H1 (cell line): ENCODE data around the gene MAN1C1. TPM values are rescaled to one million over a fixed set of nuclear protein-coding genes. Genes with fewer than 3 reads are reported as not detected.

Experiments used
- CTCF ChIA-PET: fragments of 300-600 bp; sonication (Branson Sonifier 250); formaldehyde crosslinking; loops from one replicate; lab custom pipeline; 2021; ENCODE audit not compliant: partially characterized antibody; lab: Charles Lee
- POLR2A ChIA-PET: fragments of 300-600 bp; sonication (Branson Sonifier 250); formaldehyde crosslinking; loops from one replicate; lab custom pipeline; 2021; ENCODE audit warnings: inconsistent platforms; ENCODE audit not compliant: partially characterized antibody; lab: Charles Lee
- DNase-seq, 2 experiments: peaks; one replicate each; pipeline versions ENCODE4 v3.0.0 to v3.0.0-alpha.2; 2010 to 2022; ENCODE audit warnings: low spot score in 2 of 2, low read depth in 1 of 2, mixed read lengths in 1 of 2
- FAIRE-seq: peaks from 2 replicates; lab custom pipeline; 2011; peaks lifted over from hg19 to GRCh38; lab: Jason Lieb, UNC
- H2AFZ ChIP-seq: 2 replicates; pipeline ENCODE4 v1.8.1; 2012; ENCODE audit warnings: low read length, inconsistent platforms
- H2AK5ac ChIP-seq: 2 replicates; pipeline ENCODE4 v1.6.1; 2013; ENCODE audit warnings: low read depth, low read length
- H2BK120ac ChIP-seq: replicated peaks from 2 replicates; pipeline ENCODE3; 2013; ENCODE audit warnings: low read depth, low read length, inconsistent platforms
- H2BK12ac ChIP-seq: 2 replicates; pipeline ENCODE4 v1.6.1; 2013; ENCODE audit warnings: low read depth, low read length
- H2BK15ac ChIP-seq: 2 replicates; pipeline ENCODE4 v1.6.1; 2013; ENCODE audit warnings: low read length
- H2BK20ac ChIP-seq: 2 replicates; pipeline ENCODE4 v1.6.1; 2013; ENCODE audit warnings: low read length
- H2BK5ac ChIP-seq: 2 replicates; pipeline ENCODE4 v1.6.1; 2013; ENCODE audit warnings: low read depth, low read length
- H3K14ac ChIP-seq: 2 replicates; pipeline ENCODE4 v1.6.1; 2013; ENCODE audit warnings: inconsistent platforms; ENCODE audit not compliant: insufficient read length
- H3K18ac ChIP-seq: 2 replicates; pipeline ENCODE4 v1.6.1; 2013; ENCODE audit warnings: low read length; ENCODE audit errors: extremely low read depth
- H3K23ac ChIP-seq: 2 replicates; pipeline ENCODE4 v1.6.1; 2013; ENCODE audit warnings: inconsistent platforms; ENCODE audit not compliant: insufficient read length
- H3K23me2 ChIP-seq: 2 replicates; pipeline ENCODE4 v1.6.1; 2013; ENCODE audit warnings: low read depth, low read length
- H3K27ac ChIP-seq: 2 replicates; pipeline ENCODE4 v1.6.1; 2011; ENCODE audit warnings: low read depth, low read length, inconsistent platforms
- H3K27me3 ChIP-seq, 4 experiments: replicated peaks in 1 of 4; 1 replicate in 1 of 4; 2 replicates in 3 of 4; pipeline versions ENCODE4 v1.6.1 to v1.8.1; 2011 to 2013; ENCODE audit warnings: low read length in 3 of 4, mild to moderate bottlenecking in 3 of 4, inconsistent platforms in 2 of 4, mixed read lengths in 2 of 4, moderate library complexity in 1 of 4; ENCODE audit not compliant: control insufficient read depth in 3 of 4, insufficient read depth in 3 of 4; ENCODE audit errors: extremely low read depth in 1 of 4
- H3K36me3 ChIP-seq, 4 experiments: 2 replicates each; pipeline versions ENCODE4 v1.6.1 to v1.8.1; 2011 to 2013; ENCODE audit warnings: mild to moderate bottlenecking in 4 of 4, low read length in 3 of 4, moderate library complexity in 2 of 4, control low read depth in 1 of 4, inconsistent platforms in 1 of 4; ENCODE audit not compliant: insufficient read depth in 4 of 4, control insufficient read depth in 2 of 4
- H3K4ac ChIP-seq: replicated peaks from 2 replicates; pipeline ENCODE3; 2013; ENCODE audit warnings: low read length, low read depth, mixed read lengths, inconsistent platforms; ENCODE audit not compliant: insufficient read length
- H3K4me1 ChIP-seq, 4 experiments: replicated peaks in 1 of 4; 1 replicate in 1 of 4; 2 replicates in 3 of 4; pipeline versions ENCODE4 v1.6.1 to v1.8.1; 2011 to 2013; ENCODE audit warnings: low read length in 3 of 4, inconsistent platforms in 2 of 4, mixed read lengths in 1 of 4; ENCODE audit not compliant: insufficient read depth in 4 of 4, control insufficient read depth in 3 of 4
- H3K4me2 ChIP-seq, 2 experiments: 2 replicates each; pipeline versions ENCODE4 v1.6.1 to v1.8.1; 2011 to 2013; ENCODE audit warnings: low read depth in 2 of 2, low read length in 2 of 2, control low read depth in 1 of 2, inconsistent platforms in 1 of 2, mild to moderate bottlenecking in 1 of 2; ENCODE audit not compliant: insufficient read depth in 1 of 2
- H3K4me3 ChIP-seq, 4 experiments: fragments of 200-600, 300-600 bp in 1 of 4; sonication (generic), shearing (Covaris generic), sonication (Bioruptor Twin) in 1 of 4; 2 replicates each; pipeline versions ENCODE4 v1.5.1 to v1.8.1; 2011 to 2016; ENCODE audit warnings: low read length in 4 of 4, low read depth in 3 of 4, control low read depth in 2 of 4, inconsistent platforms in 2 of 4, mild to moderate bottlenecking in 2 of 4, mixed read lengths in 1 of 4, moderate library complexity in 1 of 4; ENCODE audit not compliant: insufficient read depth in 2 of 4; ENCODE audit errors: extremely low read depth in 1 of 4
- H3K56ac ChIP-seq: replicated peaks from 2 replicates; pipeline ENCODE3; 2013; ENCODE audit warnings: low read depth, mild to moderate bottlenecking, mixed read lengths, low read length, inconsistent platforms; ENCODE audit not compliant: insufficient read length
- H3K79me1 ChIP-seq: 2 replicates; pipeline ENCODE4 v1.6.1; 2013; ENCODE audit warnings: low read depth, low read length, control low read depth
- H3K79me2 ChIP-seq, 2 experiments: 2 replicates each; pipeline versions ENCODE4 v1.6.1 to v1.8.1; 2012 to 2013; ENCODE audit warnings: low read length in 2 of 2, mild to moderate bottlenecking in 2 of 2, inconsistent platforms in 1 of 2; ENCODE audit not compliant: insufficient read depth in 2 of 2, control insufficient read depth in 1 of 2
- H3K9ac ChIP-seq, 4 experiments: replicated peaks in 1 of 4; 1 replicate in 1 of 4; 2 replicates in 3 of 4; pipeline versions ENCODE4 v1.6.1 to v1.8.1; 2011 to 2013; ENCODE audit warnings: low read depth in 3 of 4, low read length in 3 of 4, control low read depth in 2 of 4, mild to moderate bottlenecking in 2 of 4, moderate library complexity in 2 of 4, inconsistent platforms in 1 of 4; ENCODE audit errors: extremely low read depth in 1 of 4
- H3K9me3 ChIP-seq, 2 experiments: 2 replicates each; pipeline versions ENCODE4 v1.6.1 to v1.8.1; 2012 to 2013; ENCODE audit warnings: mild to moderate bottlenecking in 2 of 2, moderate library complexity in 2 of 2, control low read depth in 1 of 2, inconsistent platforms in 1 of 2, low read depth in 1 of 2, low read length in 1 of 2, mixed read lengths in 1 of 2; ENCODE audit not compliant: insufficient read depth in 2 of 2
- H4K20me1 ChIP-seq, 2 experiments: replicated peaks in 1 of 2; 2 replicates each; pipeline versions ENCODE3 to v1.8.1; 2011 to 2013; ENCODE audit warnings: inconsistent platforms in 2 of 2, low read length in 2 of 2, mild to moderate bottlenecking in 1 of 2; ENCODE audit not compliant: insufficient read depth in 2 of 2, control insufficient read depth in 1 of 2
- H4K5ac ChIP-seq: 2 replicates; pipeline ENCODE4 v1.6.1; 2013; ENCODE audit warnings: low read length, low read depth, mixed read lengths, inconsistent platforms; ENCODE audit not compliant: insufficient read length
- H4K8ac ChIP-seq: 2 replicates; pipeline ENCODE4 v1.8.0; 2013; ENCODE audit warnings: mild to moderate bottlenecking, moderate library complexity, low read length, inconsistent platforms; ENCODE audit not compliant: insufficient read depth; ENCODE audit errors: extremely low read depth
- H4K91ac ChIP-seq: replicated peaks from 2 replicates; pipeline ENCODE3; 2013; ENCODE audit warnings: low read length, mixed read lengths, inconsistent platforms; ENCODE audit not compliant: insufficient read length
- BACH1 ChIP-seq: IDR thresholded peaks from 2 replicates; pipeline ENCODE4 v1.6.1; 2012; ENCODE audit warnings: low read length, improper control_type of control experiment
- CBX8 ChIP-seq: fragments of 300-800, 300-1000 bp; sonication (generic); IDR thresholded peaks from 2 replicates; pipeline ENCODE4 v1.7.1; 2016; ENCODE audit warnings: low read depth, low read length, borderline replicate concordance
- HDAC2 ChIP-seq, 2 experiments: fragments of 300-600 bp in 1 of 2; sonication (generic) in 1 of 2; IDR thresholded peaks; 2 replicates each; pipeline ENCODE4 v1.6.1; 2011 to 2012; ENCODE audit warnings: low read depth in 2 of 2, low read length in 2 of 2, mild to moderate bottlenecking in 2 of 2, moderate library complexity in 2 of 2, borderline replicate concordance in 1 of 2, inconsistent platforms in 1 of 2
- KDM1A ChIP-seq: fragments of 200-600, 300-600 bp; sonication (generic); IDR thresholded peaks from 2 replicates; pipeline ENCODE4 v1.7.1; 2016; ENCODE audit warnings: mild to moderate bottlenecking, low read length, borderline replicate concordance
- TAF1 ChIP-seq: IDR thresholded peaks from 2 replicates; pipeline ENCODE4 v1.6.1; 2011; ENCODE audit warnings: mild to moderate bottlenecking, low read depth, low read length
- WGBS, 2 experiments: shearing (Covaris generic) in 1 of 2; methylation state at CpG; one replicate each; pipeline versions ENCODE4 v1.1.6 to v1.1.7; 2013 to 2015; ENCODE audit warnings: low lambda C conversion rate in 2 of 2, mixed read lengths in 2 of 2, inconsistent platforms in 1 of 2, low coverage in 1 of 2, missing lambda C conversion rate in 1 of 2; ENCODE audit not compliant: insufficient replicate concordance in 2 of 2, insufficient coverage in 1 of 2, insufficient read length in 1 of 2; ENCODE audit errors: extremely low coverage in 1 of 2, missing lambda C conversion rate in 1 of 2; 5-methylcytosine and 5-hydroxymethylcytosine counted together
- polyA plus RNA-seq, 7 experiments: library from polyadenylated mRNA; depleted of rRNA in 3 of 7; stranded (reverse) in 5 of 7; unstranded in 2 of 7; fragments of >200 nt in 5 of 7; fragments of 200-250 nt in 2 of 7; gene quantifications; 1 replicate in 5 of 7; 2 replicates in 1 of 7; 4 replicates in 1 of 7; pipeline versions ENCODE4 v1.2.1 to v1.2.3, GENCODE V29; 2011 to 2013; ENCODE audit warnings: missing spikeins in 2 of 7, mixed read lengths in 2 of 7
- total RNA-seq: library from RNA; stranded (reverse); fragmentation: NEBNext Ultra II Directional; extraction: Animal tissue kit (Norgen Biotek cat#: 25700); gene quantifications from 2 replicates; pipeline ENCODE4 v1.2.1, GENCODE V29; 2021

The MAN1C1 gene
- total and polyA plus RNA-seq, 2 of the 8 experiments (the other 6 are each of a cell fraction or from before 2014, with no cell fraction given) = 7.8 to 15.2 TPM

DNA sequence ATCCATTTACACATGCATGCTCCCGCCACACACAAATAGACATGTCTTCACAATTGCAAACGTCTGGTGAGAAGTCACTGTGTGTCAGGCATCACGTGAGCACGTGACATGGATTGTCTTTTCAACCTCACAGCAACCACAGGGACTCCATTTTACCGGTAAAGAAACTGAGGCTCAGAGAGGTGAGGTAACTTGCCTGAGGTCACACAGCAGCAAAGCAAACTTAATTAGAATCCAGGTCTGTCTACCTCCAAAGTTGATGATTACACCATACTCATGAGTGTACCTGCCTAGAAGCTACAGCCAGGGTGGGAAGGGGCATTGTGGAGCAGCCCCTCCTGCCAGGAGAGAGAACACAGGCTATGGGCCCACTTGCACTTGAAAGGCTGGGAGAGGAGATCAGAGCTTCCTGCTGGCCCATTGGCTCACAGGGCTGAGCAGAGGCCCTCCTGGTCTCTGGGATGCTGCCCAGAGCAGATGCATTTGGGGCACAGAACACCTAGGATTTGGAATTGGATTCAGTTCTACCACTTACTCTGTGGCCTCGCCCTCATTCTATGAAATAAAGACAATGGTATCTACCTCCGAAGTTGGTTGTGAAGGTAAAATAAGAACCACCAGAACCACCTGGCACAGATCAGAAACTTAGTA is 139.0 kb downstream of the MAN1C1 start:
- H2BK5ac ChIP-seq = no peak overlapping the region
- no peaks in the 10 kb centered on the region for H3K27me3 ChIP-seq
- H3K18ac ChIP-seq = no peak overlapping the region
- 90% methylated on average over 7 of the region's 7 CpGs; no CpG with 5 or more reads in 1 of the 2 experiments for WGBS, 2 experiments
- H4K20me1 ChIP-seq = no peaks in the 10 kb centered on the region
- H4K91ac ChIP-seq = peak overlapping the region; percentile 20
- no peak overlapping the region for H2AFZ ChIP-seq
- H2BK15ac ChIP-seq = no peak overlapping the region
- CTCF ChIA-PET = interaction anchor here (0.7 to 3.1 kb wide), 7 partner anchors 10 to 132 kb away, joined by 3 to 9 read pairs (median 4); no protein-coding TSS in a partner anchor
- no peak overlapping the region for H3K4me2 ChIP-seq
- FAIRE-seq = no peak
- H3K4ac ChIP-seq = no peak overlapping the region
- no peak for DNase-seq
- peaks cover 0 to 16% (median 7%) of the 10 kb centered on the region in 4 experiments; a peak in 5 of 7 replicates for H3K4me1 ChIP-seq
- no peaks in the 10 kb centered on the region for H3K79me1 ChIP-seq
- no peaks in the 10 kb centered on the region; the same call in 1 of the 2 replicates for H3K23me2 ChIP-seq
- H3K14ac ChIP-seq = no peak overlapping the region
- H3K36me3 ChIP-seq = no peaks in the 10 kb centered on the region; a peak in 1 of 8 replicates
- POLR2A ChIA-PET = interaction anchor here (2.0 kb wide), 1 partner anchor 8 kb away, joined by 8 read pairs; no protein-coding TSS in a partner anchor
- H2BK12ac ChIP-seq = no peak overlapping the region
- no peaks in the 10 kb centered on the region for H3K79me2 ChIP-seq
- H3K27ac ChIP-seq = no peak overlapping the region
- no peak overlapping the region for H4K8ac ChIP-seq
- no peak overlapping the region for H4K5ac ChIP-seq
- no peak overlapping the region for H2BK20ac ChIP-seq
- H2AK5ac ChIP-seq = no peak overlapping the region
- no peak overlapping the region for H3K9ac ChIP-seq
- no peak overlapping the region for H2BK120ac ChIP-seq
- H3K9me3 ChIP-seq = no peaks in the 10 kb centered on the region
- TF ChIP-seq TAF1 = no peak
- TF ChIP-seq CBX8 = no peak
- peak; percentile 74; the same call in 1 of the 2 replicates for TF ChIP-seq KDM1A
- TF ChIP-seq HDAC2 (IDR thresholded peaks at IDR 0.05; ENCODE audit: borderline replicate concordance in 1 of 2, low read depth in 2 of 2, low read length in 2 of 2) = peak in 1 of 2 experiments; percentile 54; a peak in 1 of 4 replicates
- TF ChIP-seq BACH1 = no peak
- H3K4me3 ChIP-seq = no peak overlapping the region
- no peak overlapping the region for H3K56ac ChIP-seq
- no peak overlapping the region for H3K23ac ChIP-seq
